Measurements from ENCODE around the gene RBM42.

Gene RBM42

DNA sequence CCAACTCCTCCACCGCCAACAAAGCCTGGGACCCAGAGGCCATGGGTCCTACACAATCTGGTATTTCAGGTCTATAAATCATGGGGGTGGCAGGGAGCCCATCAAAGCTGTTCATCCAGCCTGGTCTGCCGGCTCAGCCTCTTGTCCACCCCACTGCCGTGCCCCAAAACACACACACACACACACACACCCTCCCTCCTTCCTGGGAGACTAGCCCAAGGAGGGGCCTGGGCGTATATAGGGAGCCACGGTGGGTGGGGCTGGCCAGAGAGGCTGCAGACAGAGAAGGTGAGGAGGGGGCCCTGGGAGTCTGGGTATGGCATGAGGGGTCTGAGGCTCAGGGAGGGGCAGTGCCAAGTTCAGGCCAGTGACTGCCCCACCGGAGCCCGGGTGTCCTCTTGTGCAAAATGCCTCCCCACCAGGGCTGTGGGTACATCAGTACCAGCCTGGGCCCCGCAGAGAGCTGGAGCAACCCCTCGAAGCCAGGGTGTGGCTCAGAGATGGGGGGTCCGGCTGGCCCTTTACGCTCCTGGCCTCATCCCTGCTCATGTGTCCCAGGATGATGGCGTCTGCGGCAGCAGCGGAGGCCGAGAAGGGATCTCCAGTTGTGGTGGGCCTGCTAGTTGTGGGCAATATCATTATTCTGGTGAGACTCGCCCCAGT lies 37.5 kb downstream of the RBM42 start, which contains the start of gene UPK1A:
UPK1A (plus strand) TSS at position 267 of the 663 bp plus-strand sequence; CDS start at position 563, 296 bp downstream.
- no peak for FAIRE-seq
- TF ChIP-seq, protein P1, sequence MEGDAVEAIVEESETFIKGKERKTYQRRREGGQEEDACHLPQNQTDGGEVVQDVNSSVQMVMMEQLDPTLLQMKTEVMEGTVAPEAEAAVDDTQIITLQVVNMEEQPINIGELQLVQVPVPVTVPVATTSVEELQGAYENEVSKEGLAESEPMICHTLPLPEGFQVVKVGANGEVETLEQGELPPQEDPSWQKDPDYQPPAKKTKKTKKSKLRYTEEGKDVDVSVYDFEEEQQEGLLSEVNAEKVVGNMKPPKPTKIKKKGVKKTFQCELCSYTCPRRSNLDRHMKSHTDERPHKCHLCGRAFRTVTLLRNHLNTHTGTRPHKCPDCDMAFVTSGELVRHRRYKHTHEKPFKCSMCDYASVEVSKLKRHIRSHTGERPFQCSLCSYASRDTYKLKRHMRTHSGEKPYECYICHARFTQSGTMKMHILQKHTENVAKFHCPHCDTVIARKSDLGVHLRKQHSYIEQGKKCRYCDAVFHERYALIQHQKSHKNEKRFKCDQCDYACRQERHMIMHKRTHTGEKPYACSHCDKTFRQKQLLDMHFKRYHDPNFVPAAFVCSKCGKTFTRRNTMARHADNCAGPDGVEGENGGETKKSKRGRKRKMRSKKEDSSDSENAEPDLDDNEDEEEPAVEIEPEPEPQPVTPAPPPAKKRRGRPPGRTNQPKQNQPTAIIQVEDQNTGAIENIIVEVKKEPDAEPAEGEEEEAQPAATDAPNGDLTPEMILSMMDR (IDR thresholded peaks at IDR 0.05; ENCODE audit: insufficient read depth, missing control alignments) = no peak
- no peak for DNase-seq (ENCODE audit: insufficient read length, low spot score)

- FAIRE-seq = no peak
- no peak for DNase-seq (ENCODE audit: insufficient read length, low spot score)
- TF ChIP-seq, protein P1 (IDR thresholded peaks at IDR 0.05; ENCODE audit: insufficient read depth, missing control alignments) = no peak
Measured at GRCh38 chr19:35669566-35669965, 40.7 kb downstream of the RBM42 start.

DNA sequence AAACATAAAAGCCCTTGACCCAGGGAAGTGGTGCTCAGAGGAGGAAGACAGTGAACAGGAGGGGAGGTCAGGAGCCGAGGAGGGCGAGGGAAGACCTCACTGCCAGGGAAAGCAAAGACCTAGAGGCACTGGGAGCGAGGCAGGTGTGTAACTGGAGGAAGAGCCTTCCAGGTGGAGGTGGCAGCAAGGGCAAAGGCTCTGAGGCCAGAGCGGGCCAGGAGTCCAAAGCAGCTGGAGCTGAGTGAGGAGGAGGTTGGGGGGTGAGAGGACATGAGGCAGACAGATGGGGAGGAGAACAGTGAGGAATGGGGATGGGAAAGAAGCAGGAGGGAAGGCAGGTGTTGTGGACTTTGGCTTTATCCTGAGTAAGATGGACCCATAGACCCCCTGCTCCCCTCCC lies 41.1 kb downstream of the RBM42 start:
- TF ChIP-seq, protein P1 (IDR thresholded peaks at IDR 0.05; ENCODE audit: insufficient read depth, missing control alignments) = no peak
- no peak for FAIRE-seq
- no peak for DNase-seq (ENCODE audit: insufficient read length, low spot score)

DNA sequence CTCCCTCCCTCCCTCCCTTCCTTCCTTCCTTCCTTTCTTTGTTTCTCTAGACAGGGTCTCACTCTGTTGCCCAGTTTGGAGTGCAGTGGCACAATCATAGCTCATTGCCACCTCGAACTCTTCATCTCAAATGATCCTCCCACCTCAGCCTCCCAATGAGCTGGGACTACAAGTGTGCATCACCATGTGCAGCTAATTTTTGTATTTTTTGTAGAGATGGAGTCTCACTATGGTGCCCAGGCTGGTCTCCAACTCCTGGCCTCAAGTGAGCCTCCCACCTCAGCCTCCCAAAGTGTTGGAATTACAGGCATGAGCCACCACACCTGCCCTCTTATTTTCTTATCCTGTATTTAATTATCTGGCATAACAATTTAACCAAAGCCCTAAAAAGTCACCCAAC lies 41.9 kb downstream of the RBM42 start:
- FAIRE-seq (no peak), DNase-seq (ENCODE audit: insufficient read length, low spot score) (no peak)
- TF ChIP-seq, protein P1 (IDR thresholded peaks at IDR 0.05; ENCODE audit: insufficient read depth, missing control alignments) = no peak

GRCh38 chr19:35671818-35672217 lies 43.0 kb downstream of the RBM42 start:
- no peak for FAIRE-seq
- no peak for DNase-seq (ENCODE audit: insufficient read length, low spot score)
- TF ChIP-seq, protein P1 (IDR thresholded peaks at IDR 0.05; ENCODE audit: insufficient read depth, missing control alignments) = no peak

- TF ChIP-seq, protein P1 (IDR thresholded peaks at IDR 0.05; ENCODE audit: insufficient read depth, missing control alignments) = no peak
- peak; percentile 69 for DNase-seq (ENCODE audit: insufficient read length, low spot score)
- no peak for FAIRE-seq
Measured at GRCh38 chr19:35673121-35673804, 44.4 kb downstream of the RBM42 start.

DNA sequence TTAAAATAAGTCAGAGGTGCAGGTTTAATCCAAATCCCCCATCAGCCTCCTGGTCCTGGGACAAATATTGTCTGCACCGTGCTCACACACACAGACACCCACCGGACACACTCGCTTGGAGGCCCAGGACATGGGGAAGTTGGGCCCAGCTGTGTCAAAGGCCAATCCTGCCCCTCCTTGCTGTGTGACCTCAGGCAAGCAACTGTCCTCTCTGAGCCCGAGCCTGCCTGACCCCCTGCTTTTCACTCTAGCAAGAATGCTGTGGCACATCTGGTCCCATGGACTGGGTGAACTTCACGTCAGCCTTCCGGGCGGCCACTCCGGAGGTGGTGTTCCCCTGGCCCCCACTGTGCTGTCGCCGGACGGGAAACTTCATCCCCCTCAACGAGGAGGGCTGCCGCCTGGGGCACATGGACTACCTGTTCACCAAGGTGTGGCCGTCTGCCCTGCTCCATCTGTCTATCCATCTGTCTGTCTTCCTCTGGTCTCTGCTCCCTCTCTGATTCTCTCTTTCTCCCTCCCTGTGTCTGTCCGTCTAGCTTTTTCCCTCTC lies 46.8 kb downstream of the RBM42 start:
- TF ChIP-seq, protein P1 (IDR thresholded peaks at IDR 0.05; ENCODE audit: insufficient read depth, missing control alignments) = no peak
- DNase-seq (ENCODE audit: insufficient read length, low spot score) (no peak), FAIRE-seq (no peak)
